Measurements from ENCODE around the gene CCDC102A. TPM values are rescaled to one million over a fixed set of nuclear protein-coding genes. Genes with fewer than 3 reads are reported as not detected.

CCDC102A gene
- total RNA-seq, 4 donors from 2014 or later: 1.2 to 9.3 (median 3.4) TPM

DNA sequence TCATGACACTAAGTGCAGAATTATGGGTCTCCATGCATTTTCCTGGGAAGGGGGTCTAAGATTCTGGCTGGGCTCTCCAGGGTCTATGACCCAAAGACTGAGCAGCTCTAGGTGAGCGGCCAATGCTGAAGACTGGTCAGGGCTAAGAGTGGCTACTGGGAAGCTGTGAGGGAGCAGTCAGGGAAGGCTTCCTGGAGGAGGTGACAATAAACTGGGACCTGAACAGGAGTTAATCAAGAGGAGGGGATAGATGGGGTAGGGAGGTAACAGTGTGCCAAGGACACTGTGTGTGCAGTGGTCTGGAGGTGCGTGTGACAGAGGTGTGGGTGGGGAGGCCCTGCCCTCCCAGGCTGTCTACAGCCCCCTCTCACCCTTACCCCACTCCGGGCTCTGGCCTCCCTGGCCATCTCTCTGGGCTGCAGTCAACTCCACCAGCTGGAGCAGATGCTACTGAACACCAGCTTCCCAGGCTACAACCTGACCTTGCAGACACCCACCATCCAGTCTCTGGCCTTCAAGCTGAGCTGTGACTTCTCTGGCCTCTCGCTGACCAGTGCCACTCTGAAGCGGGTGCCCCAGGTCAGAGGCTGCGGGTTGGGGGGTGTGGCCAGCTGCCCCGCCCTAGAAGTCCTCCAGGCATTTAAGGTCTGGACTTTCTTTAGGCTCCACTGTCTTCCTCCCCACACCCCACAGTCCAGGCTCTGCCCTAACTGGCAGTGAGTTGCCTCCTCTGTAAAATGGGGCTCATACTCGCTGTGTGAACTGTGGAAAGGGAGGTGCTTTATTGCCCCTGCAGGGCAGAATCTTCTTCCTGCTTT lies 26.5 kb upstream of the CCDC102A start:
- Histone ChIP-seq H3K4me3 (no peak overlapping the region), H3K9me3 (no peaks in the 10 kb centered on the region), H3K4me1 (no peaks in the 10 kb centered on the region), H3K36me3 (no peaks in the 10 kb centered on the region), H3K27me3 (peaks cover 0 to 12% (median 0%) of the 10 kb centered on the region in 3 donors), H3K27ac (no peak overlapping the region)
- intact Hi-C loops (cut with DNase I; ENCODE audit: low total_unique reads) (no loop called here), in situ Hi-C loops (cut with MboI; ENCODE audit: low sequenced_read_pairs in 4 of 4) (no loop called here)
- no peak for DNase-seq
- no peak for ATAC-seq
- no peak for TF ChIP-seq POLR2A (IDR thresholded peaks at IDR 0.05)
- TF ChIP-seq, protein P1, sequence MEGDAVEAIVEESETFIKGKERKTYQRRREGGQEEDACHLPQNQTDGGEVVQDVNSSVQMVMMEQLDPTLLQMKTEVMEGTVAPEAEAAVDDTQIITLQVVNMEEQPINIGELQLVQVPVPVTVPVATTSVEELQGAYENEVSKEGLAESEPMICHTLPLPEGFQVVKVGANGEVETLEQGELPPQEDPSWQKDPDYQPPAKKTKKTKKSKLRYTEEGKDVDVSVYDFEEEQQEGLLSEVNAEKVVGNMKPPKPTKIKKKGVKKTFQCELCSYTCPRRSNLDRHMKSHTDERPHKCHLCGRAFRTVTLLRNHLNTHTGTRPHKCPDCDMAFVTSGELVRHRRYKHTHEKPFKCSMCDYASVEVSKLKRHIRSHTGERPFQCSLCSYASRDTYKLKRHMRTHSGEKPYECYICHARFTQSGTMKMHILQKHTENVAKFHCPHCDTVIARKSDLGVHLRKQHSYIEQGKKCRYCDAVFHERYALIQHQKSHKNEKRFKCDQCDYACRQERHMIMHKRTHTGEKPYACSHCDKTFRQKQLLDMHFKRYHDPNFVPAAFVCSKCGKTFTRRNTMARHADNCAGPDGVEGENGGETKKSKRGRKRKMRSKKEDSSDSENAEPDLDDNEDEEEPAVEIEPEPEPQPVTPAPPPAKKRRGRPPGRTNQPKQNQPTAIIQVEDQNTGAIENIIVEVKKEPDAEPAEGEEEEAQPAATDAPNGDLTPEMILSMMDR (IDR thresholded peaks at IDR 0.05 in 4 of 5, conservative IDR thresholded peaks at IDR 0.05 in 1 of 5): no peak

DNA sequence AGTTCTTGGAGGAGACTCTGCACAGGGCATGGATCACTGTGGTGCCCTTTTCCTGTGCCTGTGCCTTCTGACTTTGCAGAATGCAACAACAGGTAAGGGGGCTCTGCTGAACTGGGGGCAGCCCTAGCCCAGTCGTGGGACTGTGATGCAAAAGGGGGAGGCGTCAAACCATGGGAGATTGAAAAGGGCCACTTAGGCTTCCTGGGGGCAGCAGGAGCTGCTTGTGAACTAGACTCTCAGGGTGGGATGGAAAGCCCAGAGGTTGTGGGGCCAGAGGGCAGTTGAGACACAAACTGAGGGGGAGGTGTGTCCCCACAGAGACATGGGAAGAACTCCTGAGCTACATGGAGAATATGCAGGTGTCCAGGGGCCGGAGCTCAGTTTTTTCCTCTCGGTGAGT lies 25.7 kb upstream of the CCDC102A start:
- no peak for ATAC-seq
- Histone ChIP-seq H3K4me1 (no peaks in the 10 kb centered on the region), H3K36me3 (no peaks in the 10 kb centered on the region), H3K4me3 (no peak overlapping the region), H3K27me3 (peaks cover 0 to 12% (median 0%) of the 10 kb centered on the region in 3 donors), H3K9me3 (no peaks in the 10 kb centered on the region), H3K27ac (no peak overlapping the region)
- TF ChIP-seq POLR2A (IDR thresholded peaks at IDR 0.05): no peak
- TF ChIP-seq, protein P1 (IDR thresholded peaks at IDR 0.05 in 4 of 5, conservative IDR thresholded peaks at IDR 0.05 in 1 of 5): no peak
- in situ Hi-C loops (cut with MboI; ENCODE audit: low sequenced_read_pairs in 4 of 4): no loop called here
- intact Hi-C loops (cut with DNase I; ENCODE audit: low total_unique reads): no loop called here
- DNase-seq: no peak

DNA sequence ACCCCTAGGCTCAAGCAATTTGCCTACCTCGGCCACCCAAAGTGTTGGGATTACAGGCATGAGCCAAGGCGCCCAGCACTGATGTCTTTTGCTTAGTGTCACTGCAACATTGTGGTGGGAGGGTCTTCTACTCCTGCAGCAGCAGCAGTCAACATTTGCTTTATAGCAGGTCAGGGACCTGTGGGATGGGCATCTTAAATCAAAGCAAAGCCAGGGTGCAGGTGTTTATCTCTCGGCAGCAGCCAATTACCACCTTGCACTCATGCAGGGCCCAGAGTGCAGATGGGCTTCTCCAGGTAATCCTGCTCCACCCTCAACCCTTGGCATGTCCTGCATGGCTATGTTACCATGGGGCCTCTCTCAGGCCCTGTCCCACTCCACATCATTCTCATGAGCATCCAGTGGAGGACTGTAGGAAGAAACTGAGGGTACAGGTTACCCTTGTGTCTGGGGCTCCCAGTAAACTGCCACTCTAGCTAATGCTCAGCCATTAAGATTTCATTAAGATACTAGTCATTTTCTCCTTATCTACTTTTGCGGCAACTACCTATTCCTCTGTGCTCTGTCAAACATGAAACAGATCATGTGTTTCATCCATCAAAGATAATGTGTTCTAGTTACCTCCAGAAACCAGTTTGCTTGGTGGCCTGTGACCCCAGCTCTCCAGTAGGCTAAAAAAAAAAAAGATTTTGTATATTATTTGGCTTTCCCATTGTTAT lies 22.9 kb upstream of the CCDC102A start:
- intact Hi-C loops (cut with DNase I; ENCODE audit: low total_unique reads): no loop called here
- DNase-seq (no peak), ATAC-seq (no peak)
- no peak overlapping the region for H3K27ac ChIP-seq
- no peaks in the 10 kb centered on the region for H3K36me3 ChIP-seq
- no peak for TF ChIP-seq POLR2A (IDR thresholded peaks at IDR 0.05)
- TF ChIP-seq, protein P1 (IDR thresholded peaks at IDR 0.05 in 4 of 5, conservative IDR thresholded peaks at IDR 0.05 in 1 of 5): no peak
- in situ Hi-C loops (cut with MboI; ENCODE audit: low sequenced_read_pairs in 4 of 4): no loop called here
- no peaks in the 10 kb centered on the region for H3K4me1 ChIP-seq
- H3K27me3 ChIP-seq: peaks cover 0 to 12% (median 0%) of the 10 kb centered on the region in 3 donors
- no peak overlapping the region for H3K4me3 ChIP-seq
- no peaks in the 10 kb centered on the region for H3K9me3 ChIP-seq

DNA sequence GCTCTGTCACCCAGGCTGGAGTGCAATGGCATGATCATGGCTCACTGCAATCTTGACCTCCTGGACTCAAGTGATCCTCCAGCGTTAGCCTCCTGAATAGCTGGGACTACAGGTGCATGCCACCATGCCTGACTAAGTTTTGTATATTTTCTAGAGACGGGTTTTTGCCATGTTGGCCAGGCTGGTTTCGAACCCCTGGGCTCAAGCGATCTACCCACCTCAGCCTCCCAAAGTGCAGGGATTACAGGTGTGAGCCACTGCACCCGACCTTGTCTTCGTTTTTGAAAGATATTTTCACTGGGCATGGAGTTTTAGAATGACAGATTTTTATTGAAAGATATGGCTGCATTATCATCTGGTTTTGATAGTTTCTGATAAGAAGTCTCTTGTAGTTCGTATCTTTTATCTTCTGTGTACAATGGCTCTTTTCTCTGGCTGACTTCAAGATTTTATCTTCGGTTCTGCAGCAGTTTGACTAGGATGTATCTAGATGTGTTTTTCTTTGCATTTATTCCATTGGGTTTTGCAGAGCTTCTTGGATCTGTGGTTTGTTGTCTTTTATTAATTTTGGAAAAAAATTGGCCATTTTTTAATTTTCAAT lies 20.7 kb upstream of the CCDC102A start:
- Histone ChIP-seq H3K4me3 (no peak overlapping the region), H3K9me3 (no peaks in the 10 kb centered on the region), H3K4me1 (no peaks in the 10 kb centered on the region), H3K27ac (no peak overlapping the region), H3K27me3 (peaks cover 0 to 10% (median 0%) of the 10 kb centered on the region in 3 donors), H3K36me3 (no peaks in the 10 kb centered on the region)
- no peak for ATAC-seq
- in situ Hi-C loops (cut with MboI; ENCODE audit: low sequenced_read_pairs in 4 of 4): no loop called here
- TF ChIP-seq POLR2A (IDR thresholded peaks at IDR 0.05): no peak
- TF ChIP-seq, protein P1 (IDR thresholded peaks at IDR 0.05 in 4 of 5, conservative IDR thresholded peaks at IDR 0.05 in 1 of 5): no peak
- intact Hi-C loops (cut with DNase I; ENCODE audit: low total_unique reads): no loop called here
- DNase-seq: no peak

Measured in gastrocnemius medialis (tissue), 4 donors.